ENCODE data around the gene BHLHE23. TPM values are rescaled to one million over a fixed set of nuclear protein-coding genes. Genes with fewer than 3 reads are reported as not detected.

BHLHE23 gene
- total RNA-seq, 2 donors from 2014 or later, result not detected

DNA sequence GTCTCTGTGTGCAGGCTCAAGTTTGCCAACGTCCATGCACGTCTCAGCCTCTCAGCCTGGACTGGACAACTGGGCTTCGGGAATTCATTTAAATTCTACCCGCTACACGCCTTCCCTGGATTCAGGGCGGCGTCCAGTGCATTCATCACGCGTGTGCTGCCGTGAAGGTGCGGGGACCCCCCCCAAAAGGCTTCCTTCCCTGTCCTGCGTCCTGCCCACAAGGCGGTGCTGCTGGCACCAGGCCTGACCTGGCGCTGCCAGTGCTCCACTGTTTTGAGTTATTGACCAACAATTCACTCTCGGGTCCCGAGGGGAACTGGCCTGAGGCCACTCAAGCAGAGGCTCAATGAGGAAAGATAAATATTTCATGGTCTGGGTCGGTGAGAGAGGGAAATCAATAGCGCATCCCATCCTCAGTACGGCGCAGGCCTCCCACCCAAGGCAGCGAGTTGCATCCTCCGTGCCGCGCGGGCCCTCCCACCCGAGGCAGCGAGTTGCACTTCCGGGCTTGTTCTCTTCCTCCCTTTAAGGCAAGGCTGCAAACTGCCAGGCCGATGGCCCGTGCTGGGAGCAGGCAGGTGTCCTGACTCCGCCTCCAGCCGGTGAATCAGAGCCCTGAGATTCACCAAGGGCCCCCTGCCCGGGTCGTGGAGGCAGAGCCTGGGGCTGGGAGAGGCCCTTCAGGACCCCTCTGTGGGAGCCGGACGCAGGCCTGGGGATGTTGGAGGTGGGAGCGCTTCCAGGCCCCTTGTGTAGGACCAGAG, 22.8 kb upstream of the BHLHE23 start:
- H3K9me3 ChIP-seq, result no peaks in the 10 kb centered on the region
- TF ChIP-seq, protein P1, sequence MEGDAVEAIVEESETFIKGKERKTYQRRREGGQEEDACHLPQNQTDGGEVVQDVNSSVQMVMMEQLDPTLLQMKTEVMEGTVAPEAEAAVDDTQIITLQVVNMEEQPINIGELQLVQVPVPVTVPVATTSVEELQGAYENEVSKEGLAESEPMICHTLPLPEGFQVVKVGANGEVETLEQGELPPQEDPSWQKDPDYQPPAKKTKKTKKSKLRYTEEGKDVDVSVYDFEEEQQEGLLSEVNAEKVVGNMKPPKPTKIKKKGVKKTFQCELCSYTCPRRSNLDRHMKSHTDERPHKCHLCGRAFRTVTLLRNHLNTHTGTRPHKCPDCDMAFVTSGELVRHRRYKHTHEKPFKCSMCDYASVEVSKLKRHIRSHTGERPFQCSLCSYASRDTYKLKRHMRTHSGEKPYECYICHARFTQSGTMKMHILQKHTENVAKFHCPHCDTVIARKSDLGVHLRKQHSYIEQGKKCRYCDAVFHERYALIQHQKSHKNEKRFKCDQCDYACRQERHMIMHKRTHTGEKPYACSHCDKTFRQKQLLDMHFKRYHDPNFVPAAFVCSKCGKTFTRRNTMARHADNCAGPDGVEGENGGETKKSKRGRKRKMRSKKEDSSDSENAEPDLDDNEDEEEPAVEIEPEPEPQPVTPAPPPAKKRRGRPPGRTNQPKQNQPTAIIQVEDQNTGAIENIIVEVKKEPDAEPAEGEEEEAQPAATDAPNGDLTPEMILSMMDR (IDR thresholded peaks at IDR 0.05), result no peak
- no peak overlapping the region for H3K27ac ChIP-seq
- H3K4me1 ChIP-seq (ENCODE audit: control insufficient read depth in 1 of 2, low read depth in 2 of 2), result no peaks in the 10 kb centered on the region
- no peak overlapping the region for H3K4me3 ChIP-seq
- H3K36me3 ChIP-seq, result no peaks in the 10 kb centered on the region
- ATAC-seq (ENCODE audit: insufficient number of reproducible peaks, low FRiP score, low read depth) (no peak), DNase-seq (ENCODE audit: low spot score) (no peak)
- H3K27me3 ChIP-seq (replicated peaks; ENCODE audit: insufficient read depth), result no peaks in the 10 kb centered on the region

DNA sequence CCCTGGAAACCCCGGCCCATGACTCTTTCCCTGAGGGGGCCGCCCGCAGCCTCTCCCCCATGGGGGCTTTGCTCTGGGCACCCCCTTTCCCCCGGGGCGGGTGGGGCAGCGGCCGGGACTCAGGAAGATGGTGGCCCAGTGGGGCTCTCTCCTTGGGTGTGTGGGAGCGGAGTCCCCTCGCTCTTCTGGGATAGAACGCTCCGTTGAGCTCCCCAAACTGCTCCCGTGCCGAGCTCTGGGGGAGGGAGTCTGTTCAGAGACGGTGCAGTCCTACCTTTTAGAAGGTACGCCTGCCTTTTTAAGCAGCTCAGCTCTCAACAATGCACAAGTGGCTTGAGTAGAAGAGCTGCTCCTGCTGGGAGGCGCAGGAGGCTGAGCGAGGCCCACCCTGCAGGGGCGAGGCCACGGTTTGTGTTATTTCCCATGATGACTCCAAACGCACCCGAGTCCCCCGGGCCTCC, 21.7 kb upstream of the BHLHE23 start:
- H3K27ac ChIP-seq, result no peak overlapping the region
- no peaks in the 10 kb centered on the region for H3K9me3 ChIP-seq
- DNase-seq (ENCODE audit: low spot score), result no peak
- no peaks in the 10 kb centered on the region for H3K27me3 ChIP-seq (replicated peaks; ENCODE audit: insufficient read depth)
- no peak for ATAC-seq (ENCODE audit: insufficient number of reproducible peaks, low FRiP score, low read depth)
- H3K4me3 ChIP-seq, result no peak overlapping the region
- H3K4me1 ChIP-seq (ENCODE audit: control insufficient read depth in 1 of 2, low read depth in 2 of 2), result no peaks in the 10 kb centered on the region
- TF ChIP-seq, protein P1 (IDR thresholded peaks at IDR 0.05), result no peak
- no peaks in the 10 kb centered on the region for H3K36me3 ChIP-seq

DNA sequence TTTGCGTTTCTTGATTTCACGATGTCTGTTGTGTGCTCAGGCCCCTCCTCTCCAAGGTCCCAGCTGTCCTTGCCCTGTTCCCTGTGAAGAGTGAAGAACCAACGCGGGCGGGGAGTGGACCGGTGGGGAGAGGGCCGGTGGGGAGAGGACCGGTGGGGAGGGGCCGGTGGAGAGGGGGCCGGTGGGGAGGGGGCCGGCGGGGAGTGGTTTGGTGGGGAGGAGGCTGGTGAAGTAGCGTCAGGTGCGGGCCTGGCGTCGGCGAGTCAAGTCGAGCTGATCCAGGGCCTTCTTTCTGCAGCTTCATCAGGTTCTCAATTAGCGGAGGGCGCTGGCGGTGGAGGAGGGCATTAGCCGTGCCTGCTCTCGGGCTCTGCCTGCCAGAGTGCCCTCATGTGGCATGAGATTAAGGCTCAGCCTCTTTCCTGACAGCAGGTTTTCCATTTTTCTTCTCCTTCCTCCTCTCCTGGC, 21.2 kb upstream of the BHLHE23 start:
- no peaks in the 10 kb centered on the region for H3K27me3 ChIP-seq (replicated peaks; ENCODE audit: insufficient read depth)
- H3K4me1 ChIP-seq (ENCODE audit: control insufficient read depth in 1 of 2, low read depth in 2 of 2), result no peaks in the 10 kb centered on the region
- TF ChIP-seq, protein P1 (IDR thresholded peaks at IDR 0.05), result no peak
- H3K4me3 ChIP-seq, result no peak overlapping the region
- ATAC-seq (ENCODE audit: insufficient number of reproducible peaks, low FRiP score, low read depth) (no peak), DNase-seq (ENCODE audit: low spot score) (no peak)
- H3K27ac ChIP-seq, result no peak overlapping the region
- no peaks in the 10 kb centered on the region for H3K36me3 ChIP-seq
- H3K9me3 ChIP-seq, result no peaks in the 10 kb centered on the region

DNA sequence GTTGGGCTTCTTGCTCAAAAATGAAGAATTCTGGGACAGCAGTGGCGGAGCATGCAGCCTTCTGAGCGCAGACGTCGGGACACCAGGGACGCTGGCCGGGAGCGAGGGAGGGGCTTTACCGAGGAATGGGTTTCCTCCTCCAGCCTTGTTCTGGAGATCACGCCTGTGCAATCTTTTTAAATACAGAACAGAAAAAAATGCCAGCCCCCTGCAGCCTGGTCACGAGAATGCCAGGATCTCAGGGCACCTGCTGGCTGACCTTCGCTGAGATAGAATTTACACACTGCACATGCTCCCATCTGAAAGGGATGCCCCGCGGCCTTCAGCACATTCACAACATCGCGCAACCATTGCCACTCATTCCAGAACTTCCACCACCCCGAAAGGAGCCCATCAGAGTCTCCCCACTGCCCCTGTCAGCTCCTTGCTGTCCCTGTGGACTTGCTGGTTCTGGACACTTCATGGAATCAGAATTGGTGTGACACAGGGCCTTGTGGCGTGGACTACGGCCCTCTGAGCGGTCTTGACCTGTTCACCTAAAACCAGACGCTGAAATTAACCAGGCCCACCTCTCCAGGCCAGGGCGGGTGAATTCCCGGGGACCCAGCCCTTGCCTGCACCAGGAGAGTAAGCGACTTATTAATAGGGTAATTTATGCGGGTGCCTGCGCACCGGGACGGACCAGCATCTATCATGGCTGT, 20.6 kb upstream of the BHLHE23 start:
- no peak for ATAC-seq (ENCODE audit: insufficient number of reproducible peaks, low FRiP score, low read depth)
- DNase-seq (ENCODE audit: low spot score), result no peak
- no peak overlapping the region for H3K27ac ChIP-seq

More for the DNA sequence above, 20.6 kb upstream of the BHLHE23 start:
- no peaks in the 10 kb centered on the region for H3K9me3 ChIP-seq
- no peaks in the 10 kb centered on the region for H3K4me1 ChIP-seq (ENCODE audit: control insufficient read depth in 1 of 2, low read depth in 2 of 2)
- H3K4me3 ChIP-seq, result no peak overlapping the region
- no peaks in the 10 kb centered on the region for H3K27me3 ChIP-seq (replicated peaks; ENCODE audit: insufficient read depth)
- TF ChIP-seq, protein P1 (IDR thresholded peaks at IDR 0.05), result no peak
- H3K36me3 ChIP-seq, result no peaks in the 10 kb centered on the region

Data from thoracic aorta (tissue), 2 donors.